Smooth muscle cell (in vitro differentiated cells): Measurements from ENCODE around the gene SDK2. TPM values are rescaled to one million over a fixed set of nuclear protein-coding genes. Genes with fewer than 3 reads are reported as not detected.

ENCODE experiments used
- DNase-seq: peaks from one replicate; lab custom pipeline; 2025; ENCODE audit not compliant: unreplicated experiment; lab: John Stamatoyannopoulos, UW
- H2AFZ ChIP-seq: fragments of 200-600 bp; sonication (generic); 2 replicates; pipeline ENCODE4 v1.6.0; 2016; ENCODE audit warnings: antibody characterized with exemption, low read depth, mild to moderate bottlenecking
- H3F3A ChIP-seq: fragments of 200-600 bp; sonication (generic); 2 replicates; pipeline ENCODE4 v1.6.0; 2017; ENCODE audit warnings: antibody characterized with exemption, low read depth
- H3K27ac ChIP-seq: fragments of 200-600 bp; sonication (generic); 2 replicates; pipeline ENCODE4 v1.5.1; 2016; ENCODE audit warnings: low read depth, mild to moderate bottlenecking
- H3K27me3 ChIP-seq: fragments of 200-600 bp; sonication (generic); 2 replicates; pipeline ENCODE4 v1.6.1; 2016; ENCODE audit warnings: low read depth, mild to moderate bottlenecking
- H3K36me3 ChIP-seq: fragments of 200-600 bp; sonication (generic); 2 replicates; pipeline ENCODE4 v1.5.1; 2016; ENCODE audit warnings: low read depth
- H3K4me1 ChIP-seq: fragments of 200-600 bp; sonication (generic); 2 replicates; pipeline ENCODE4 v1.5.1; 2016; ENCODE audit warnings: low read depth
- H3K4me2 ChIP-seq: fragments of 200-600 bp; sonication (generic); 2 replicates; pipeline ENCODE4 v1.6.0; 2016; ENCODE audit warnings: mild to moderate bottlenecking
- H3K4me3 ChIP-seq: fragments of 200-600 bp; sonication (generic); 2 replicates; pipeline ENCODE4 v1.5.1; 2016; ENCODE audit warnings: mild to moderate bottlenecking
- H3K79me2 ChIP-seq: fragments of 200-600 bp; sonication (generic); 2 replicates; pipeline ENCODE4 v1.6.0; 2016; ENCODE audit warnings: low read depth, mild to moderate bottlenecking
- H3K9ac ChIP-seq: fragments of 200-600 bp; sonication (generic); 2 replicates; pipeline ENCODE4 v1.6.0; 2016; ENCODE audit warnings: low read depth
- H3K9me3 ChIP-seq: fragments of 200-600 bp; sonication (generic); replicated peaks from 2 replicates; pipeline ENCODE4 v1.5.1; 2016; ENCODE audit warnings: low read depth
- H4K20me1 ChIP-seq: fragments of 200-600 bp; sonication (generic); 2 replicates; pipeline ENCODE4 v1.6.0; 2016; ENCODE audit warnings: low read depth
- CTCF ChIP-seq: fragments of 200-600 bp; sonication (generic); IDR thresholded peaks from 2 replicates; pipeline ENCODE4 v1.5.1; 2017; ENCODE audit warnings: borderline replicate concordance, mild to moderate bottlenecking, antibody characterized with exemption; ENCODE audit not compliant: insufficient read depth, poor library complexity, severe bottlenecking
- WGBS: methylation state at CpG from one replicate; pipeline ENCODE4 v1.1.7; 2016; ENCODE audit warnings: low lambda C conversion rate; 5-methylcytosine and 5-hydroxymethylcytosine counted together
- polyA plus RNA-seq: library from polyadenylated mRNA; unstranded; fragments of >200 nt; fragmentation: Nextera tagmentation; extraction: Ambion mirVana; gene quantifications from 2 replicates; pipeline ENCODE4 v1.2.1, GENCODE V29; 2016
- total RNA-seq: library from RNA; depleted of rRNA; stranded (reverse); fragments of >200 nt; gene quantifications from 2 replicates; pipeline ENCODE4 v1.2.3, GENCODE V29; 2014

SDK2 gene
- total and polyA plus RNA-seq, 2 experiments from 2014 or later = 4.6 to 6.5 TPM

DNA sequence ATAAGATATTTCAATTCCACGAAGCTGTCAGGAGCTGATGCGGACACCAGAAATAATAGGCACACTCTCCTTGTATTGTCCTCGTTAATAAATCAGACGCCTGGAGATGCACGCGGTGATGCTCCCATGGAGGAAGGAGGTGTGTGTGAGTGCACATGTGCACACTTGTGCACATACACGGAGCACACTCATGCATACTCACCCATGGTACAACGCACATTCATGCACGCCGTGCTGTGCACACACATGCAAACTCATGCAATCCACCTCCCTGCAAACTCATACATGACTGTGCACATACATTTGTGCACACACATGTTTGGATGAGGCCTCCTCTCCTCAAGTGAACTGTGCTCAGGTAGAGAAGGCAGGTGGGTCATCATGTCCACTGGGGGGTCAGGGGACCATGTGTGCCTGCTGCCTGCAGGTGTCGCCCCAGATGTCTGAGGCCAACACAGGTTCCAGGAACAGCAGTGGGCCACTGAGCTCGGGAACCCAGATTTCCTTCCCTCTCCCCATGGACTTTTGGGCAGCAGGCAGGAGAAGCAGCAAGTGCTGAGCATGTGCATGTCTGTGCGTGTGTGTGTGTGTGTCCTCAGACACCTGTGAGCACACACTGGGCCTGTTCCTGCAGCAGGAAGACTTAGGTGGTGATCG, 165.3 kb downstream of the SDK2 start:
- Histone ChIP-seq H3K9me3 (no peaks in the 10 kb centered on the region), H3K36me3 (no peaks in the 10 kb centered on the region), H3F3A (no peaks in the 10 kb centered on the region), H3K27me3 (no peaks in the 10 kb centered on the region), H3K79me2 (no peaks in the 10 kb centered on the region), H3K4me2 (no peak overlapping the region), H2AFZ (no peak overlapping the region), H3K4me3 (no peak overlapping the region), H3K4me1 (peaks cover 4% of the 10 kb centered on the region), H3K9ac (no peak overlapping the region), H3K27ac (no peak overlapping the region), H4K20me1 (no peaks in the 10 kb centered on the region)
- TF ChIP-seq CTCF = no peak
- no peak for DNase-seq
- WGBS = 94% methylated on average over 14 of the region's 14 CpGs

DNA sequence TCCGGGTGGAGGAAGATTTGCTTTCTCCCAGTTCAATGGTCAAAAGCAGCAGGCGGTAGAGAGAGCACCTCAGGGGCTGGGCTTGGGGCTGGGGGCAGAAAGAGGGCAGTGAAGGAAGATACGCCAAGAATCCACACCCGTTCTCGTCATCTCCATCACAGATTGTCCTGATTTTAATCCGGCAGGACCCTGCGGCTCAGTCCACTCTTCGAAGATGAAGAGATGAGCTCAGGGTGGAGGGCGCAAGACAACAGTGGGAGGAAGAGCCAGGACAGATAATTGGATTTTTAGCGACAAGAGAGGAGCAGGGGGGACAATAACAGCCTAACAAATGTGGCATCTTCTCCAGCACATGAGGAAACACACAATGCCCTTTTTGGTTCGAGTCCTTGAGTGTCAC, 165.9 kb downstream of the SDK2 start:
- DNase-seq = no peak
- no peak for TF ChIP-seq CTCF
- no peaks in the 10 kb centered on the region for H3K79me2 ChIP-seq
- H3K4me2 ChIP-seq = no peak overlapping the region
- H4K20me1 ChIP-seq = no peaks in the 10 kb centered on the region
- no peak overlapping the region for H3K27ac ChIP-seq
- H2AFZ ChIP-seq = no peak overlapping the region
- no peaks in the 10 kb centered on the region for H3K27me3 ChIP-seq
- H3K9me3 ChIP-seq = no peaks in the 10 kb centered on the region
- H3K4me3 ChIP-seq = no peak overlapping the region
- no peaks in the 10 kb centered on the region for H3F3A ChIP-seq
- 82% methylated on average over 11 of the region's 11 CpGs for WGBS
- no peaks in the 10 kb centered on the region for H3K36me3 ChIP-seq
- peaks cover 6% of the 10 kb centered on the region for H3K4me1 ChIP-seq
- H3K9ac ChIP-seq = no peak overlapping the region

DNA sequence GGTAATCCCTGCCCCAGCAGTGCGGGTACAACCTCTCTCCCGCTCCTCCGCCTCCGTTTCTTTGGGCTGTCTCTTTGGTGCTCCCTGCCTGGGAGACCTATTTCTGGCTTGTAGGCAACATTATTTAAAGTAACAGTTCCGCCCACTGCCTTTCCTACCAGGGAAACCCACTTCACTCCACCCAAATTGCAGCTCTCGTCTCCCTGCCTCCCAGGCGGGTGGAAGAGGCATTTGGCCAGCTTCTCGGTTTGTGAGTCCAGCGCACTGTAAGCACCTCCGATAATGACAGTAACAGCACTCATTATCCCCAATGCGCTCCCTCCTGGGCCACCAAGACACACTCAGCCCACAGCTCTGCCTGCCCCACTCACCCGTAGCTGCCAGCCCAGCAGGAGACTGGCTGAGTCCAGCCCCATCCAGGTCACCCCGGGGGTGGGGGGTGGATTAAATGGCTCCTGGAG, 167.3 kb downstream of the SDK2 start:
- H3K36me3 ChIP-seq = no peaks in the 10 kb centered on the region
- H3K4me1 ChIP-seq = peaks cover 6% of the 10 kb centered on the region
- H3K9me3 ChIP-seq = no peaks in the 10 kb centered on the region
- no peak overlapping the region for H3K4me2 ChIP-seq
- H3K27ac ChIP-seq = no peak overlapping the region
- H3F3A ChIP-seq = no peaks in the 10 kb centered on the region
- DNase-seq = no peak
- H3K9ac ChIP-seq = no peak overlapping the region
- 75% methylated on average over 13 of the region's 13 CpGs for WGBS
- H2AFZ ChIP-seq = no peak overlapping the region
- H3K79me2 ChIP-seq = no peaks in the 10 kb centered on the region
- no peaks in the 10 kb centered on the region for H4K20me1 ChIP-seq
- no peaks in the 10 kb centered on the region for H3K27me3 ChIP-seq
- no peak for TF ChIP-seq CTCF
- no peak overlapping the region for H3K4me3 ChIP-seq
